HG03342 (cell line): Measurements from ENCODE around the gene LSM12.
"Not testable (repeated sequence)": the region's sequence is repeated elsewhere in the genome, so short reads cannot be mapped to it uniquely, and the experiment has no call there.

ENCODE experiments used
- ATAC-seq: cut with Tn5 transposase; IDR thresholded peaks from one replicate; pipeline ENCODE4 v1.9.1; 2021; ENCODE audit warnings: mild to moderate bottlenecking, moderate library complexity; ENCODE audit not compliant: unreplicated experiment

Gene LSM12

DNA sequence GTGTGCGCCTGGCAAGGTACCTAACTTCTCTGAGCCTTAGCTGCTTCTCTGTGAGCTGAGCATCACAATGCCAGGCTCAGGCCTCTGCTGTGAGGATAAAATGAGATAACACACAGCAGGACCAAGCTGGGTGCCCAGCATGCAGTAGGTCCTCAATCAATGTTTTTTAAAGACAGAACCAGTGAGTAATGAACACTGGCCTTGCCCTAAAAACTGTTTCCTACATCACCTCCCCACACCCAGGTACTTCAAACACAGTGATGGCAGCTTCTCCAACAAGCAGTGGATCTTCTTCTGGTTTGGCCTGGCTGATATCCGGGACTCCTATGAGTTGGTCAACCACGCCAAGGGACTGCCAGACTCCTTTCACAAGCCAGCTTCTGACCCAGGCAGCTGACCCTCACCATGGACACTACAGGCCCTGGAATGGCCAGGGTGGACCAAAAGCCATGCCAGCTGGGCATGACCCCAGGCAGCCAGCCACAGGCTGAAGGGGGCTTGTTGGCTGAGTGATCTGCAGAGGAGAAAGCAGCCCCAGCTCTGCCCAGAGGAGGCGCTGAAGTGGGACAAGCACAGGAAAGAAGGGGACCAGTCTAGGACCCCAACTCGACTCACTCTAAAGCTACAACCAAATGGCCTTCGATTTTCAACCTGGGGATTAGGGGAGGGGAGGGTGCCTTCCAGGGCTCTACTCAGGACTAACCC lies 58.1 kb downstream of the LSM12 start:
- no peak for ATAC-seq

DNA sequence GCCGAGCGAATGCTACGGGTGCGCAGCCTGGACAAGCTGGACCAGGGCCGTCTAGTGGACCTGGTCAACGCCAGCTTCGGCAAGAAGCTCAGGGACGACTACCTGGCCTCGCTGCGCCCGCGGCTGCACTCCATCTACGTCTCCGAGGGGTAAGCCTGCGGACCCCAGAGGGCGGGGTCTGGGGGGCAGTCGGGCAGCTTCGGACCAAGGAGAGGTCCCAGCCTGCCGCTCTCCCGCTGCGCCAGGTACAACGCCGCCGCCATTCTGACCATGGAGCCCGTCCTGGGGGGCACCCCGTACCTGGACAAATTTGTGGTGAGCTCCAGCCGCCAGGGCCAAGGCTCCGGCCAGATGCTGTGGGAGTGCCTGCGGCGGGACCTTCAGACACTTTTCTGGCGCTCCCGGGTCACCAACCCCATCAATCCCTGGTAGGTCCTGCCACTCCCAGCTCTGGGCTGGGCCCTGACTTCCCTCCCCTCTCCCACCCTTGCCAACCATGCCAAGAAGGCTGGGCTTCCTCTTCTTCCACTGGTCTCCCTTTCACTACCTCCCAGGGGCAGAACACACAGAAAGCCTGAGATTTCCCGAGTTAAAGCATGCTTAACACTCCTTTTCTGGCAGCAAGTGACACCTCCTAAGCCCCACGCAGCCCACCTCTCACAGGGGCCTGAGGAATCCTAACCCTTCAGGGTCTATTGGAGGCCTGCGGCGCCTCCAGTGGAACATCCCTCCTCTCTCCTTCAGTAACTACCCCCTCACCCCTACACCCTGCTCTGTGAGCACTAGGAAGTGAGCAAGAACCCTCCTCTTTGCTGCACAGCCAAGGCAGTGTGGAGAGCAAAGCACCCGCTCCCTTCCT lies 58.9 kb downstream of the LSM12 start:
- ATAC-seq: no peak

DNA sequence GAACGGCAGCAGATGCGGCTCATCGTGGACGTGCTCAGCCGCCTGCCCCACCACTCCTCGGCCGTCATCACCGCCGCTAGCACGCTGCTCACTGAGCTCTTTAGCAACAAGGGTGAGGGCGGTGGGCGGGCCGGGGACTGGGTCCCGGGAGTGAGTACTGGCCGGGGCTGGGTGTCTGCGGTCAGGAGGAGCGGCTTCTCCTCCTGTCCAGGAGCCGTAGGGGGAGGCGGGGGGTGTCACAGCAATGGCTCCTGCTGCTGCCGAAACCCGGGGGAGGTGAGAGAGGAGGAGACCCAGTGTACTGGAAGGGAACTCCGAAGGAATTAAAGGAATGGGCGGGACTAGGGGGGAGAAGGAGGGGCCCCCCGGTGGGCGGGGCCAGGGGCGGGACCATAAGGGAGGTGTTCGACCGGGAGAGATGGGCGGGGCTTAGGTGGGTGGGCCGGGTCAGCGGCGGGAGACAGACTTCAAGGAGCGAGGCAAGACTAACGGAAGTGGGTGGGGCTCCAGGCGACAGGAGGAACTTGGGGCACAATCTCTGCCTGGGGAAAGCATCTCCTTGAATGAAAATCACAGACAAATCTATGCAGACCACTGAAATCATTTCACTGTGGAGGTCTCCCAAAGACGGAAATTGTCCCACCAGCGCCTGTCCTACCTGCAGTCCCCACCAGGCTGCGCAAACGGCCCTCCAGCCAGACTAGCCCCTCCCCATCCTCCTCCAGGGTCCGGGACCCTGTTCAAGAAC lies 59.7 kb downstream of the LSM12 start:
- ATAC-seq: peak; percentile 69

DNA sequence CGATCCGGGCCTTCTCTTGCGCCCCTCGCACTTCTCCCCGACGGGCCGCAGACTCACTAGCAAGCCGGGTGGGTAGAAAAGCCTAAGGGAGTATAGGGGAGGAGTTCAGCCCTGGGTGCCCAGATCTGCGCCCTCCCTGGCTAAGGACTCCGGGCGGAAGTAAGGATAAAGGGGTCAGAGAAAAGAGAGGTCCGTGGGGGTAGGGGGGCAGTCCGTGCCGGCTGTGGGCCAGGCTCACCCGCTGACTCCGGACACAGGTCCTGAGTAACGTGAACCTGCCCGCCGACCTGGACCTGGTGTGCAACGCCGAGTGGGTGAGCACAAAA lies 60.2 kb downstream of the LSM12 start:
- no peak for ATAC-seq

DNA sequence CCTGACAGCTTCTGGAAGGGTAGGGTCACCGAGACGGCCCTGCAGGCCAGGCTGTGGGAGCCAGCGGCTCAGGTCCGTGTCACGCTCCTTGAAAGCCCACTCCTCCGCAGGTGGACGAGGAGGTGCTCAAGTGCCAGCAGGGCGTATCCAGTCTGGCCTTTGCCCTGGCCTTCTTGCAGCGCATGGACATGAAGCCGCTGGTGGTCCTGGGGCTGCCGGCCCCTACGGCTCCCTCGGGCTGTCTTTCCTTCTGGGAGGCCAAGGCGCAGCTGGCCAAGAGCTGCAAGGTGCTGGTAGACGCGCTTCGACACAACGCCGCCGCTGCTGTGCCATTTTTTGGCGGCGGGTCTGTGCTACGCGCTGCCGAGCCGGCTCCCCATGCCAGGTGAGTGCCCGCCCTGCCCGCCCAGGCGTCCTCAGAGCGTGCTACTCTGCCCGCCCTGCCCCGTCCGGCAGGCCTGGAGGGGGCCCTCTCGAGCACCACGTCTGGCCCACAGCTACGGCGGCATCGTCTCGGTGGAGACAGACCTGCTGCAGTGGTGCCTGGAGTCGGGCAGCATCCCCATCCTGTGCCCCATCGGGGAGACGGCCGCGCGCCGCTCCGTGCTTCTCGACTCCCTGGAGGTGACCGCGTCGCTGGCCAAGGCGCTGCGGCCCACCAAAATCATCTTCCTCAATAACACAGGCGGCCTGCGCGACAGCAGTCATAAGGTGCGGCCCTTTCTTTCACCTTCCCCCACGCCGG lies 60.8 kb downstream of the LSM12 start:
- no peak for ATAC-seq

DNA sequence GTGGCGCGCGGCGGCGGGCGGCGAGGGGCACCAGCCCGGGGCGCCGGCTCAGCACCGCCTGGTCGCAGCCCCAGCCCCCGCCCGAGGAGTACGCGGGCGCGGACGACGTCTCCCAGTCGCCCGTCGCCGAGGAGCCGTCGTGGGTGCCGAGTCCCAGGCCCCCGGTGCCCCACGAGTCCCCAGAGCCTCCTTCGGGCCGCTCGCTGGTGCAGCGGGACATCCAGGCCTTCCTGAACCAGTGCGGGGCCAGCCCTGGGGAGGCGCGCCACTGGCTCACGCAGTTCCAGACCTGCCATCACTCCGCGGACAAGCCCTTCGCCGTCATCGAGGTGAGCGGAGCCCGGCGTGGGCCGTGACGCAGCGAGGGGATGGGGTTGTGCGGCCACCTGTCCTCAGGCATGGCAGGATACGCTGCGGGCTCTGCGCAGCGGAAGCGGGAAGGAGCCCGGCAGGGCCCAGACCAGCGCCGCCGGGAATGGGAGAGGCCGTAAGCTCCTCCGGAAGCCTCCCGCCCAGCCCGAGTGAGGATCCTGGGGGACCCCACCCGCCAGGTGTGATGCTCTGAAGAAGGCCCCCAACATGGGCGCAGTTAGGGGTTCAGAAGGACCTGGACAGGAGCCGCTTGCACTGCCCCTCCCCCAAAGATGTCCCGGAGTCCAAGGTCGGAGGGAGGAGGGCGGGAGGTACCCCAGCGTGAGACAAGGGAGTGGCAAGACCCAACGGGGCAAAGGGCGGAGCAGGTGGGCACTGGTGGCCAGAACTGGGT lies 61.5 kb downstream of the LSM12 start:
- ATAC-seq: no peak

DNA sequence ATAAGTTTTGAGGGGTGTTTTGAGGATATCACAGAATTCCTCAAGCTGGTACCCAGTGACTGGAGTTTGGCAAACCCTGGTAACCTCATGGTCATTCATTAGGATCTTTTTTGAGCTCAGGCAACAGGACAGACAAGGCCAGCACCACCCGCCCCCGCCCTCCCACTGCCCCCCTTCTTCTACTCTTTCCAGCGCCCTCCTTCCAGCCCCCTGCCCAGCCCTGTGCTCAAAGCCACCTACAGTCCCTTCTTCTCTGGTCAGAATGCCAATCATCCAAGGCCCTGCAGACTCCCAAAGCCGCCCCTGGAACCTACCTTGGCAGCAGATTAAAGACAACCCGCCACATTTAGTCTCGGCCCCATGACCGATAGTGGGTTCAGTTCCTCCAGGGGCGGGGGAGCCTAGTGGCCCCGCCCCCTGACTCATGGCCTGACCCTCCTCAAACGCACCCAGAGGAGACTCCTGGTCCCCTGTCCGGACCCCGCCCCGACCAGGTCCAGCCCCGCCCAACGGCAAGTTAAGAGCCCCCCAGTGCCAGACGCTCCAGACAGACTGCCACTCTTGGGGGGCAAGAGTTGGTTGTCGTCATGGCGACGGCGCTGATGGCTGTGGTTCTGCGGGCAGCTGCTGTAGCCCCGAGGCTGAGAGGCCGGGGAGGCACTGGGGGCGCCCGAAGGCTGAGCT lies 62.3 kb downstream of the LSM12 start, which contains the start of gene NAGS:
Gene NAGS (plus strand): TSS at position 546 of the 684 bp plus-strand sequence. CDS start 42 bp downstream, at position 588.
- ATAC-seq: no peak

DNA sequence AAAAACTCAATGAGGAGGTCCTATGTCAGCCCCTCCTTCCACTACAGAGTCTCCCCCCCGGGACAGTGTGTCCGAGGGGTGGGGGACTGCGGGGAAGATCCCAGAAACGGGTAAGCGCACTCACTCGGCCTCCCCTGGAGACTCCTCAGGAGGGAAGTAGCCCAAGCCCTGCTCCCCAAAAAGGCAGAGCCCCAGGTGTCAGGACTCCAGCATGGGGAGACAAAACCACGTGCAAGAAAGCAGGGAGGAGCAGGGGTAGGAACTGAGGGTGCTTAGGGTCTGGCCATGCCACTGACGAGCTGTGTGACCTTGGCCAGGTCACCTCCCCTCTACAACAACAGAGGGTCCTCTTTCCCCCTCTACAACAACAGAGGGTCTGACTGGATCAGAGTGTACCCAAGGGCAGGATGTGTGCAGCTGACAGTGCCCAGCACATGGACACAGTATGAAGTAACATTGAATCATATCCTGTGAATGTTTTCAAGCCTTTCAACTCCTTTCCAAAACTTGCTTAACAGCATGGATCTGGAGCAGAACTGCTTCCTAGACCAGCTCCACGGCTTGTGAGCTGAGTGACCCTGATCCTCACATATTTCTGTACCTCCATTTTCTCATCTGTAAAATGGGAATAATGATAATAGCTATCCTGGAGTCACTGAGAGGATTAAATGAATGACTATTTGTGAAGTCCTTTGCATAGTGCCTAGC lies 64.2 kb downstream of the LSM12 start:
- no peak for ATAC-seq

DNA sequence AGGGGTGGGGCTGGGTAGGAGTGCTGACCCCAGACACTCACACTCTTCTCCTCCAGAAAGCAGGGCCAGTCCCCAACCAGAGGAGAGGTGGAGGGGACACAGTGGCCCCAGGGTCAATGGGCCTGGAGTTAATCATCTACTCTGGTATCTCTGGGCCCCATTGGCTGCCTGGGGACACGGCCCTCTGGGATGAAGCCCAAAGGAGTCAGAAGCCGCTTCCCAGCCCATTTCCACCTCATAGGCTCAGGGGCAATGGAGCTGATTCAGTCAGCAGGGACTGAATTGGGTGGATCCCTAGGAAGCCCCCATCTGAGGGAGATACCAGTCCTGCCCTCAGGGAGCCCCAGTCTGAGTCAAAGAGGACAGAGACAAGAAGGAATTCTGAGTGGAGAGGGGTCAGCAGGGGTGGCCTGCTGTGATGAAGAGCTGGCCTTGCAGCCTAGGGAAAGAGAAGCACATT lies 65.0 kb downstream of the LSM12 start:
- ATAC-seq: no peak

DNA sequence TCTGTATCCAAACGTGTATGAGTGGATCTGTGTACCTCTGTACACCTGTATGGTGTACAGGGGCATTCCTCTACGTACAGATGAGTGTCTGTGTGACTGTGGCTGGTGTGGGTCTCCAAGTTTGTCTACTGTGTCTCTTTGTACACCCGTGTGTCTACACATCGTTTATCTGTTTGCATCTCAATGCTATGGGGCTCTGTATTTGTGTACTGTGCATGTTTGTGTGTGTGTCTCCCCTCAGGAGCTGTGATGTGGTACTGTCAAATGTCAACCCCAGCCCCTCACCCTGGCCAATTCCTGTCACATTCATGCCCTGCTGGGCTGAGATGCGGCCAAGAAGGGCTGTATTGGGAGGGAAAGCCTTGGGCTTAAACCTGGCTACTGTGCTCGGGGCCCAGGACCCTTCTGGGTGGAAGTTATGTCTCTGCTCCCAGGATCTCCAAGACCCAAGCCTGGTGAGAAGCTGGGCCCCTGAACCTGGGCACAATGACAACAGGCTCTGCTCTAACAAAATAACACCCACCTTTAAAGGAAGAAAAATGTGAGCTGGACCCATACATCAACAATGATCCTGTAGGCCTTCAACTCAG lies 65.5 kb downstream of the LSM12 start:
- no peak for ATAC-seq

DNA sequence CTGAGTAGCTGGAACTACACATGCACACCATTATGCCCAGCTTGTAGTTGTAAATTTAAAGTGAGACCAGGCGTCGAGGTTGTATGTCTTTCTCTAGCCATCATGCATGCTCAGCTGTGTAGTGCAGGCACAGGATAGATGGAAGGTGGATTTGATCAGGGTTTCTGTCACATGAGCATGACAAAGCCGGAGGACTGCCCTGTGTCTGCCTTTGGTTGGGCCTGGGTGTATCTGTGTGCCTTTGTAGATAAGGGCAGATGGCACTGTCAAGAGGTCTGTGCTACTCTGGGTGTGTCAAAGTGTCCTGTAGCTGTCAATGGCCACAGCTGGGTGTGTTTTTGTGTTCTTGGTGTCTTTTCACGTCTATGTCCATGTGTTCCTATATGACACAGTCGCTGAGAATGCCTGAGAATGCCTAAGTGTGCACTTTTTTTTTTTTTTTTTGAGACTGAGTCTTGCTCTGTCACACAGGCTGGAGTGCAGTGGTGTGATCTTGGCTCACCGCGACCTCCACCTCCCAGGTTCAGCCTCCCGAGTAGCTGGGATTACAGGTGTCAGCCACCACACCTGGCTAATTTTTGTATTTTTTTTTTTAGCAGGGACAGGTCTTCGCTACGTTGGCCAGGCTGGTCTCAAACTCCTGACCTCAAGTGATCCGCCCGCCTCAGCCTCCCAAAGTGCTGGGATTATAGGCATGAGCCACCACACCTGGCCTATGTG lies 66.2 kb downstream of the LSM12 start:
- ATAC-seq: no peak

DNA sequence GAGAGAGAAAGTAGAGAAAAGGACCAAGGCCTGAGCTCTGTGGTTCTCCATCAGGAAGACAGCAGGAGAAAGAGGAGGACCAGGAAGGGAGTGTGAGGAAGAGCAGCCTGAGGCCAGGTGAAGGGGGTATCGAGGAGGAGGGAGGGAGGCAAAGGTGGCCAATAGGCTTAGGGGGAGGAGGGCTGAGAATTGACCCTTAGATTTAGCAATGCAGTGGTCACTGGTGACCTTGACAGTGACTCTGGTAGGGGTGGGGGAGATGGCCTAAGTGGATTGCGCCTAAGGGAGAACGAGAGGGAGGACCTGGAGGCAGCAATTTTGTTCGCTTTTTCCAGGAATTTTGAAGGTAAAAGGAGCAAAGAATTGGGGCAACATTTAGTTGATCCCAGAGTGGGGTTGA lies 67.4 kb downstream of the LSM12 start:
- no peak for ATAC-seq

DNA sequence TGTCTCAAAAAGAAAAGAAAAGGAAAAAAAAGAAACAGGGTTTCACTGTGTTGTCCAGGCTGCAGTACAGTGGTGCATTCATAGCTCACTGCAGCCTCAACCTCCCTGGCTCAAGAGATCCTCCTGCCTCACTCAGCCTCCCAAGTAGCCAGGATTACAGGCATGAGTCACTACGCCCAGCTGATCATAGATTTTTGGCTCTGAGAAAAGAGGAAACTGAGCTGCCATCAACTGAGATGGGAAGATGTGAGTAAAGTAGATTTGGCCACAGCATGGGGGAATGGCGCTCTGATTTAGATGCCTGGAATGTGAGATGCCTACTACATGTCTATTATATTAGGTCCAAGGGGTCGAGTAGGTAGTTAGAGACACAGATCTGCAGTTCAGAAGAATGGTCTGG lies 67.9 kb downstream of the LSM12 start:
- ATAC-seq: no peak

DNA sequence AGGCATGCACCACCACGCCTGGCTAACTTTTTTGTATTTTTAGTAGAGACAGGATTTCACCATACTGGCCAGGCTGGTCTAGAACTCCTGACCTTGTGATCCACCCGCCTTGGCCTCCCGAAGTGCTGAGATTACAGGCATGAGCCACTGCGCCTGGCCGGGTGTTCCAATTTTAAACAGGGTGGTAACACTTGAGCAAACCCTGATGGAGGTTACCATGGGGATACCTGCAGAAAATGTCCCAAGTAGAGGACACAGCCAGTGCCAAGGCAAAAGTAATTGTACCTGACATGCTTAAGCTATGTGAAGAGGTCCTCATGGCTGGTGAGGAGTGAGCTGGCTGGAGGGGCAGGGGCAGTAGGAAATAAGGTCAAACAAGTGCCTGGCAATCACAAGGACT lies 69.3 kb downstream of the LSM12 start:
- not testable (repeated sequence) for ATAC-seq

DNA sequence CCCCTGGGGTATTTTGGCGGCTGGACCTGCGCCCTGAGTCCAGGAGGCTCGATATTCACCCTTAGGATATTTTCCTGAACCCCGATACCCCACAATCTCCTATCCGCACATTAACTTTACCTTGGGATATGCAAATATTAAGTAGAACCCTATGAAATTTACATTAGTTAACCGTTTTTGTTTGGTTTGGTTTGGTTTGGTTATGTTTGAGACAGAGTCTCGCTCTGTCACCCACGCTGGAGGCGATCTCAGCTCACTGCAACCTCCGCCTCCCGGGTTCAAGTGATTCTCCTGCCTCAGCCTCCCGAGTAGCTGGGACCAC lies 71.4 kb downstream of the LSM12 start:
- ATAC-seq: no peak

DNA sequence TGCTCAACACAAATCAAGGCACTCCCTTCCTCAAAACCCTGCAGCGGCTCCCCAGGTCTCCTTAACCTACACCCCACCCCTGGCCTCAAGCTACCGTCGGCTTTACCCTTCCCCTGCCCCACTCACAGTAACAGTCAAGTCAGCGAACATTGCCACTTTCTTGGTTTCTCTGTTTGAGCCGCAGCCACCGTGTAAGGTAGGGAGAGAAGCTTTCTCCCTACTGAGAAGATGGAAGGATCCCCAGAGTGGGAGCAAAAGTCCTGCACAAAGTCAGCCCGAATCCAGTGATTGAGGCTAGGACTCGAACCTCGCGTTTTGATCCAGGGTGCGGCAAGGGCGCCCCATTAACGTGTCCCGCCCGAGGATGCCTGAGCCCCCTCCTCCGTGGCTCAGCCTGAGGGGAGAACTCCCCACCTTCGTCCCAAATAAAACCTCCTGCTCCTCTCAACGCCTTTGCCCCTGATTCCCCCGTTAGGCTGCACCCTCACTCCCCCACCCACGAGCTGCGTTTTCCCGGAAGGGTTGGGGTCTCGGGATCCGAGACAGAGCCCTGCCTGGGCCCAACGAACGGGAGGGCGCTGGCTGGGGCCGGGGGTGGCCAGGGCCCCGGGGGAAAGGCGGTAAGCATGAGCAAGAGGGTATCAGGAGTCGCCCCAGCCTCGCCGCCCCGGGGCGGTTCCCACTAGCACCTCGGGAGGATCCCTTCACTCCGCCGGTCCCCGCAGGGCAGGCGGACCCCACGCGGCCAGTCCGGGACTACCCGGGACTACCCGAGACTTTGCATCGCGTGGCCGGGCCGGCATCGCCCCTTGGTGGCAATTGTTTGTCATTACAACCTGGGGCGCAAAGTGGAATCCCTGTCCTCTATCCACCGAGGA lies 72.0 kb downstream of the LSM12 start:
- ATAC-seq: no peak

DNA sequence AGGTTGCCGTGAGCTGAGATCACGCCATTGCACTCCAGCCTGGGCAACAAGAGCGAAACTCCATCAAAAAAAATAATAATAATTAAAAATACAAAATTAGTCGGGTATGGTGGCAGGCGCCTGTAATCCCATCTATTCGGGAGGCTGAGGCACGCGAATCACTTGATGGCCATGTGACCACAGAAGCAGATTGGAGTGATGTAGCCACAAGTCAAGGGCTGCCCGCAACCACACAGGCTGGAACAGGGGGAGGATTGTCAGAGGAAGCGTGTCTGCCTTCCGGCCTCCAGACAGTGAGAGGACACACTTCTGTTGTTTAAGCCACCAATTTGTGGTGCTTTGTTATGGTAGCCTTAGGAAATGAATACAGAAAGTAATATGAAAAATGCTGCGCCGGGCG lies 73.8 kb downstream of the LSM12 start:
- no peak for ATAC-seq
